HepG2 (cell line): Measurements from ENCODE around the gene SLC22A12. TPM values are rescaled to one million over a fixed set of nuclear protein-coding genes. Genes with fewer than 3 reads are reported as not detected.

Experiments
- ATAC-seq: fragments of 200-7000 bp; cut with Tn5 transposase; 3 replicates; pipeline ENCODE4 v1.9.1; 2020; ENCODE audit warnings: mild to moderate bottlenecking, moderate library complexity
- BruUV-seq: library from RNA; stranded (reverse); fragments of 400-500 nt; replicated peaks from 2 replicates; lab custom pipeline; 2021; lab: Mats Ljungman, UMichigan
- CTCF ChIA-PET: fragments of 300-600 bp; formaldehyde crosslinking; extraction: SDS; loops from one replicate; lab custom pipeline; 2021; ENCODE audit warnings: low total read pairs, inconsistent platforms, low intra/inter-chr PET ratio; lab: Yijun Ruan, JAX
- POLR2A ChIA-PET: fragments of 350-600 bp; sonication (Branson Sonifier 250); formaldehyde crosslinking; loops from one replicate; lab custom pipeline; 2020; ENCODE audit warnings: antibody characterized with exemption, inconsistent platforms; lab: Yijun Ruan, JAX
- DNase-seq: peaks from one replicate; pipeline ENCODE4 v3.0.0-alpha.2; 2015; ENCODE audit warnings: low spot score
- FAIRE-seq: peaks from 3 replicates; lab custom pipeline; 2011; peaks lifted over from hg19 to GRCh38; lab: Jason Lieb, UNC
- H2AFZ ChIP-seq: one replicate; pipeline ENCODE4 v1.6.1; 2011; ENCODE audit warnings: low read length, inconsistent platforms
- H3K27ac ChIP-seq: fragments of 300-600 bp; 3 replicates; pipeline ENCODE4 v1.8.0; 2011; ENCODE audit warnings: mixed run types, mild to moderate bottlenecking, mixed read lengths, low read length, inconsistent platforms; ENCODE audit not compliant: insufficient read depth; ENCODE audit errors: extremely low read length
- H3K27me3 ChIP-seq, 2 experiments: fragments of 200-600 bp in 1 of 2; 2 replicates in 1 of 2; 3 replicates in 1 of 2; pipeline versions ENCODE4 v1.6.0 to v1.8.0; 2011; ENCODE audit warnings: low read length in 2 of 2, mild to moderate bottlenecking in 2 of 2, moderate library complexity in 2 of 2, inconsistent platforms in 1 of 2; ENCODE audit not compliant: insufficient read depth in 2 of 2, control insufficient read depth in 1 of 2
- H3K36me3 ChIP-seq, 2 experiments: fragments of 200-600 bp in 1 of 2; replicated peaks in 1 of 2; 2 replicates in 1 of 2; 3 replicates in 1 of 2; pipeline versions ENCODE4 v1.5.1 to v1.8.0; 2011; ENCODE audit warnings: low read length in 2 of 2, inconsistent platforms in 1 of 2; ENCODE audit not compliant: insufficient read depth in 2 of 2, control insufficient read depth in 1 of 2
- H3K4me1 ChIP-seq: 2 replicates; pipeline ENCODE4 v1.5.1; 2012; ENCODE audit warnings: low read length, inconsistent platforms; ENCODE audit not compliant: insufficient read depth
- H3K4me2 ChIP-seq: 2 replicates; pipeline ENCODE4 v1.6.0; 2011; ENCODE audit warnings: low read depth, low read length, inconsistent platforms
- H3K4me3 ChIP-seq, 3 experiments: fragments of 200-600 bp in 1 of 3; sonication (generic), shearing (Covaris generic) in 1 of 3; replicated peaks in 1 of 3; 2 replicates each; pipeline ENCODE4 v1.5.1; 2011 to 2016; ENCODE audit warnings: low read length in 3 of 3, inconsistent platforms in 2 of 3, low read depth in 2 of 3, mild to moderate bottlenecking in 2 of 3, control low read depth in 1 of 3, mixed read lengths in 1 of 3; ENCODE audit not compliant: insufficient read depth in 1 of 3
- H3K79me2 ChIP-seq: one replicate; pipeline ENCODE4 v1.6.1; 2011; ENCODE audit warnings: low read length, inconsistent platforms; ENCODE audit not compliant: insufficient read depth
- H3K9ac ChIP-seq: 2 replicates; pipeline ENCODE4 v1.6.0; 2011; ENCODE audit warnings: mild to moderate bottlenecking, low read depth, low read length, inconsistent platforms; ENCODE audit not compliant: insufficient read depth
- H3K9me3 ChIP-seq: 2 replicates; pipeline ENCODE4 v1.5.1; 2012; ENCODE audit warnings: mild to moderate bottlenecking, low read length
- H4K20me1 ChIP-seq: 2 replicates; pipeline ENCODE4 v1.6.0; 2011; ENCODE audit warnings: inconsistent platforms, mild to moderate bottlenecking, low read length, moderate library complexity; ENCODE audit not compliant: insufficient read depth
- CHCHD3 ChIP-seq: sonication (generic); formaldehyde crosslinking; IDR thresholded peaks from 2 replicates; pipeline ENCODE4 v1.8.0; 2022; ENCODE audit warnings: mild to moderate bottlenecking, missing genetic modification reagents, moderate library complexity
- ISX ChIP-seq: sonication (generic); formaldehyde crosslinking; conservative IDR thresholded peaks from 2 replicates; pipeline ENCODE4 v1.5.0; 2020; ENCODE audit warnings: missing genetic modification reagents
- JUN ChIP-seq: sonication (generic); formaldehyde crosslinking; IDR thresholded peaks from 2 replicates; pipeline ENCODE4 v1.4.0; 2020; ENCODE audit warnings: mild to moderate bottlenecking, missing genetic modification reagents
- KDM3A ChIP-seq: IDR thresholded peaks from 2 replicates; pipeline ENCODE4 v1.6.1; 2018; ENCODE audit warnings: low read depth, missing compliant biosample characterization
- KLF6 ChIP-seq: IDR thresholded peaks from 2 replicates; pipeline ENCODE4 v1.8.0; 2016; ENCODE audit warnings: missing biosample characterization, missing genetic modification reagents
- KLF9 ChIP-seq: IDR thresholded peaks from 2 replicates; pipeline ENCODE4 v1.6.1; 2016; ENCODE audit warnings: low read depth
- MEIS1 ChIP-seq: sonication (generic); formaldehyde crosslinking; IDR thresholded peaks from 2 replicates; pipeline ENCODE4 v1.9.0; 2021; ENCODE audit warnings: mild to moderate bottlenecking, missing genetic modification reagents, moderate library complexity, borderline replicate concordance
- NFE2L1 ChIP-seq: sonication (generic); formaldehyde crosslinking; IDR thresholded peaks from 2 replicates; pipeline ENCODE4 v1.4.0; 2020; ENCODE audit warnings: missing genetic modification reagents, mild to moderate bottlenecking, borderline replicate concordance
- NR2F2 ChIP-seq: IDR thresholded peaks from 2 replicates; pipeline ENCODE4 v1.6.1; 2012; ENCODE audit warnings: low read depth, inconsistent platforms, borderline replicate concordance
- PPARG ChIP-seq: conservative IDR thresholded peaks from 2 replicates; pipeline ENCODE4 v1.6.1; 2016; ENCODE audit warnings: missing biosample characterization, missing genetic modification reagents
- ZNF629 ChIP-seq: sonication (generic); formaldehyde crosslinking; conservative IDR thresholded peaks from 2 replicates; pipeline ENCODE4 v1.5.0; 2020; ENCODE audit warnings: missing genetic modification reagents
- ZNF878 ChIP-seq: sonication (generic); formaldehyde crosslinking; IDR thresholded peaks from 2 replicates; pipeline ENCODE4 v1.8.1; 2023; ENCODE audit warnings: mild to moderate bottlenecking, missing genetic modification reagents, moderate library complexity
- WGBS: methylation state at CpG from one replicate; pipeline ENCODE4 v1.1.6; 2017; ENCODE audit warnings: low lambda C conversion rate; 5-methylcytosine and 5-hydroxymethylcytosine counted together
- in situ Hi-C: cut with HindIII; loops from 2 replicates; pipeline ENCODE4 v1.10.0; 2017; ENCODE audit warnings: low pct_unique_long_range_greater_than_20kb; ENCODE audit not compliant: extremely low pct_ligation_motif_present
- intact Hi-C: fragments of 100-400 bp; cut with micrococcal nuclease; formaldehyde crosslinking; loops from one replicate; pipeline ENCODE4 v1.10.0; 2022; ENCODE audit not compliant: unreplicated experiment
- polyA plus RNA-seq, 8 experiments: library from polyadenylated mRNA; depleted of rRNA in 3 of 8; stranded (reverse) in 7 of 8; unstranded in 1 of 8; fragments of >200 nt; fragmentation: Illumina TruSeq in 4 of 8; extraction: Trizol in 4 of 8; gene quantifications; 2 replicates each; pipeline versions ENCODE4 v1.2.1 to v1.2.3, GENCODE V29; 2011 to 2016; ENCODE audit warnings: low read depth in 4 of 8, missing spikeins in 1 of 8, mixed read lengths in 1 of 8; ENCODE audit not compliant: insufficient read depth in 1 of 8
- total RNA-seq, 5 experiments: library from RNA; depleted of rRNA; stranded (reverse); fragments of >200 nt; fragmentation: Illumina TruSeq; extraction: Trizol; gene quantifications; 2 replicates each; pipeline ENCODE4 v1.2.3, GENCODE V29; 2016; ENCODE audit warnings: low read depth in 1 of 5
- TF ChIP-seq, protein P1 (sequence below): sonication (generic); formaldehyde crosslinking; conservative IDR thresholded peaks from 2 replicates; pipeline ENCODE4 v1.4.0; 2020; ENCODE audit warnings: mild to moderate bottlenecking, missing genetic modification reagents, moderate library complexity
- TF ChIP-seq, protein P2 (sequence below): sonication (generic); formaldehyde crosslinking; IDR thresholded peaks from 2 replicates; pipeline ENCODE4 v1.4.0; 2020; ENCODE audit warnings: missing genetic modification reagents
- TF ChIP-seq, protein P3 (sequence below): sonication (generic); formaldehyde crosslinking; IDR thresholded peaks from 2 replicates; pipeline ENCODE4 v1.8.0; 2022; ENCODE audit warnings: missing genetic modification reagents, mild to moderate bottlenecking, moderate library complexity, borderline replicate concordance
- TF ChIP-seq, protein P4 (sequence below): sonication (generic); formaldehyde crosslinking; IDR thresholded peaks from 2 replicates; pipeline ENCODE4 v1.5.0; 2020; ENCODE audit warnings: missing genetic modification reagents

The SLC22A12 gene
- total and polyA plus RNA-seq, 2 of the 13 experiments (the other 11 are each of a cell fraction or from before 2014, with no cell fraction given), result not detected

DNA sequence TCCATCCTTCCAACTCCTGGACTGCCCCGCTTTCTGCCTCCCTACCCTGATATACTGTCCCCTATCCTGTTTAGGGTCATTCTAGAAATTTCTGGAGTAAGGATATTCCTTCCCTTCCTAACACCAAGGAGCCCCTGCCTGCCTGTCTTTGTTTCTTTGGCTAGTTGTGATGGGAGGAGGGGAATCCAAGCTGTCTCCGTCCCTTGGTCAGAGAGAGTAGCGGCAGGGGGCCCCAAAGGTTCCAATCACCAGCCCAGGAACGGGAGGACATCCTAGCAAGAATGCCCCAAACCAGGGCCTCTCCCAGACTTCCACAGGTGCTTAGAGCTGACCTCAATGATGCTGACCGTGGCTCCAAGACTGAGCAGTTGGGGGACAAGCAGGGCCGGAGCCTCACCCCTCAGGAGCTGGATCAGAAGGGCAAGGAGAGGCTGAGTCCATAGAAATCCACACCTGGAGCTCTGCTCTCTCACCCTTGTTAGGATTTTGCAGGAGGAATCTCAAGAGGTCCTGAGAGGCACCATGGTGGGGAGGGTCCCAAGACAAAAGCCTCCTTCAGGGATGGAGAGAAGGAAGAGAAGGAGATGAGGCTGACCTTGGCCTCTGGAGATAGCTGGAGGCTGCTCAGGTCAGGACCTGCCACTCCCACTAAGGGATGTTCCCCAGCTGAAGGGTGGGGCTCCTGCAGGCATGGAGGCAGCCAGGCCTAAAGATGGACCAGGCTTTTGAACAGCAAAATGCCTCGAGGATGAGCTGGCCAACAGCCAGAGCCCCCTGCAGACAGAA lies 13.6 kb downstream of the SLC22A12 start:
- Histone ChIP-seq H3K36me3 (no peaks in the 10 kb centered on the region), H3K9ac (no peak overlapping the region), H4K20me1 (no peaks in the 10 kb centered on the region), H3K79me2 (no peaks in the 10 kb centered on the region), H3K4me2 (no peak overlapping the region), H3K27me3 (peaks cover 8 to 33% of the 10 kb centered on the region in 2 experiments; a peak in 2 of 5 replicates), H3K9me3 (no peaks in the 10 kb centered on the region), H3K4me3 (no peak overlapping the region), H3K27ac (no peak overlapping the region), H3K4me1 (peaks cover 11% of the 10 kb centered on the region; the same call in 1 of the 2 replicates), H2AFZ (no peak overlapping the region)
- no TSS peak for BruUV-seq
- ChIA-PET CTCF (no interaction called here), POLR2A (no interaction called here)
- no peak for DNase-seq
- ATAC-seq, result no peak
- intact Hi-C loops (no loop called here), in situ Hi-C loops (no loop called here)
- FAIRE-seq, result no peak
- 35% methylated on average over 4 of the region's 7 CpGs for WGBS
- TF ChIP-seq, protein P1, sequence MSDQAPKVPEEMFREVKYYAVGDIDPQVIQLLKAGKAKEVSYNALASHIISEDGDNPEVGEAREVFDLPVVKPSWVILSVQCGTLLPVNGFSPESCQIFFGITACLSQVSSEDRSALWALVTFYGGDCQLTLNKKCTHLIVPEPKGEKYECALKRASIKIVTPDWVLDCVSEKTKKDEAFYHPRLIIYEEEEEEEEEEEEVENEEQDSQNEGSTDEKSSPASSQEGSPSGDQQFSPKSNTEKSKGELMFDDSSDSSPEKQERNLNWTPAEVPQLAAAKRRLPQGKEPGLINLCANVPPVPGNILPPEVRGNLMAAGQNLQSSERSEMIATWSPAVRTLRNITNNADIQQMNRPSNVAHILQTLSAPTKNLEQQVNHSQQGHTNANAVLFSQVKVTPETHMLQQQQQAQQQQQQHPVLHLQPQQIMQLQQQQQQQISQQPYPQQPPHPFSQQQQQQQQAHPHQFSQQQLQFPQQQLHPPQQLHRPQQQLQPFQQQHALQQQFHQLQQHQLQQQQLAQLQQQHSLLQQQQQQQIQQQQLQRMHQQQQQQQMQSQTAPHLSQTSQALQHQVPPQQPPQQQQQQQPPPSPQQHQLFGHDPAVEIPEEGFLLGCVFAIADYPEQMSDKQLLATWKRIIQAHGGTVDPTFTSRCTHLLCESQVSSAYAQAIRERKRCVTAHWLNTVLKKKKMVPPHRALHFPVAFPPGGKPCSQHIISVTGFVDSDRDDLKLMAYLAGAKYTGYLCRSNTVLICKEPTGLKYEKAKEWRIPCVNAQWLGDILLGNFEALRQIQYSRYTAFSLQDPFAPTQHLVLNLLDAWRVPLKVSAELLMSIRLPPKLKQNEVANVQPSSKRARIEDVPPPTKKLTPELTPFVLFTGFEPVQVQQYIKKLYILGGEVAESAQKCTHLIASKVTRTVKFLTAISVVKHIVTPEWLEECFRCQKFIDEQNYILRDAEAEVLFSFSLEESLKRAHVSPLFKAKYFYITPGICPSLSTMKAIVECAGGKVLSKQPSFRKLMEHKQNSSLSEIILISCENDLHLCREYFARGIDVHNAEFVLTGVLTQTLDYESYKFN (CRISPR knock-in tag), result no peak
- TF ChIP-seq ZNF629, result no peak
- TF ChIP-seq NFE2L1 (CRISPR knock-in tag), result no peak
- TF ChIP-seq, protein P2, sequence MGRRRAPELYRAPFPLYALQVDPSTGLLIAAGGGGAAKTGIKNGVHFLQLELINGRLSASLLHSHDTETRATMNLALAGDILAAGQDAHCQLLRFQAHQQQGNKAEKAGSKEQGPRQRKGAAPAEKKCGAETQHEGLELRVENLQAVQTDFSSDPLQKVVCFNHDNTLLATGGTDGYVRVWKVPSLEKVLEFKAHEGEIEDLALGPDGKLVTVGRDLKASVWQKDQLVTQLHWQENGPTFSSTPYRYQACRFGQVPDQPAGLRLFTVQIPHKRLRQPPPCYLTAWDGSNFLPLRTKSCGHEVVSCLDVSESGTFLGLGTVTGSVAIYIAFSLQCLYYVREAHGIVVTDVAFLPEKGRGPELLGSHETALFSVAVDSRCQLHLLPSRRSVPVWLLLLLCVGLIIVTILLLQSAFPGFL, result no peak
- TF ChIP-seq CHCHD3 (CRISPR knock-in tag), result no peak
- TF ChIP-seq, protein P3, sequence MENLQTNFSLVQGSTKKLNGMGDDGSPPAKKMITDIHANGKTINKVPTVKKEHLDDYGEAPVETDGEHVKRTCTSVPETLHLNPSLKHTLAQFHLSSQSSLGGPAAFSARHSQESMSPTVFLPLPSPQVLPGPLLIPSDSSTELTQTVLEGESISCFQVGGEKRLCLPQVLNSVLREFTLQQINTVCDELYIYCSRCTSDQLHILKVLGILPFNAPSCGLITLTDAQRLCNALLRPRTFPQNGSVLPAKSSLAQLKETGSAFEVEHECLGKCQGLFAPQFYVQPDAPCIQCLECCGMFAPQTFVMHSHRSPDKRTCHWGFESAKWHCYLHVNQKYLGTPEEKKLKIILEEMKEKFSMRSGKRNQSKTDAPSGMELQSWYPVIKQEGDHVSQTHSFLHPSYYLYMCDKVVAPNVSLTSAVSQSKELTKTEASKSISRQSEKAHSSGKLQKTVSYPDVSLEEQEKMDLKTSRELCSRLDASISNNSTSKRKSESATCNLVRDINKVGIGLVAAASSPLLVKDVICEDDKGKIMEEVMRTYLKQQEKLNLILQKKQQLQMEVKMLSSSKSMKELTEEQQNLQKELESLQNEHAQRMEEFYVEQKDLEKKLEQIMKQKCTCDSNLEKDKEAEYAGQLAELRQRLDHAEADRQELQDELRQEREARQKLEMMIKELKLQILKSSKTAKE (CRISPR knock-in tag), result no peak
- no peak for TF ChIP-seq ISX (CRISPR knock-in tag)
- TF ChIP-seq, protein P4, sequence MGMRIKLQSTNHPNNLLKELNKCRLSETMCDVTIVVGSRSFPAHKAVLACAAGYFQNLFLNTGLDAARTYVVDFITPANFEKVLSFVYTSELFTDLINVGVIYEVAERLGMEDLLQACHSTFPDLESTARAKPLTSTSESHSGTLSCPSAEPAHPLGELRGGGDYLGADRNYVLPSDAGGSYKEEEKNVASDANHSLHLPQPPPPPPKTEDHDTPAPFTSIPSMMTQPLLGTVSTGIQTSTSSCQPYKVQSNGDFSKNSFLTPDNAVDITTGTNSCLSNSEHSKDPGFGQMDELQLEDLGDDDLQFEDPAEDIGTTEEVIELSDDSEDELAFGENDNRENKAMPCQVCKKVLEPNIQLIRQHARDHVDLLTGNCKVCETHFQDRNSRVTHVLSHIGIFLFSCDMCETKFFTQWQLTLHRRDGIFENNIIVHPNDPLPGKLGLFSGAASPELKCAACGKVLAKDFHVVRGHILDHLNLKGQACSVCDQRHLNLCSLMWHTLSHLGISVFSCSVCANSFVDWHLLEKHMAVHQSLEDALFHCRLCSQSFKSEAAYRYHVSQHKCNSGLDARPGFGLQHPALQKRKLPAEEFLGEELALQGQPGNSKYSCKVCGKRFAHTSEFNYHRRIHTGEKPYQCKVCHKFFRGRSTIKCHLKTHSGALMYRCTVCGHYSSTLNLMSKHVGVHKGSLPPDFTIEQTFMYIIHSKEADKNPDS (CRISPR knock-in tag), result no peak
- no peak for TF ChIP-seq KLF9 (CRISPR knock-in tag)
- no peak for TF ChIP-seq NR2F2
- TF ChIP-seq ZNF878 (CRISPR knock-in tag), result no peak
- TF ChIP-seq JUN (CRISPR knock-in tag), result no peak
- no peak for TF ChIP-seq KDM3A (CRISPR knock-in tag)
- TF ChIP-seq KLF6 (CRISPR knock-in tag), result no peak
- no peak for TF ChIP-seq PPARG
- no peak for TF ChIP-seq MEIS1
